Measurements from ENCODE around the gene CFAP157.

Gene CFAP157

GRCh38 chr9:127732444-127732843, 25.7 kb downstream of the CFAP157 start:
- H3K4me3 Mint-ChIP-seq = no peak overlapping the region
- no peaks in the 10 kb centered on the region for H3K27me3 Mint-ChIP-seq
- no peaks in the 10 kb centered on the region for H3K9me3 Mint-ChIP-seq (ENCODE audit: low read depth)
- no peak overlapping the region for H3K27ac Mint-ChIP-seq
- no peaks in the 10 kb centered on the region for H3K36me3 Mint-ChIP-seq
- H3K4me1 Mint-ChIP-seq (ENCODE audit: low read depth) = peaks cover 17% of the 10 kb centered on the region

- Mint-ChIP-seq H3K4me1 (ENCODE audit: low read depth) (peaks cover 17% of the 10 kb centered on the region), H3K27ac (no peak overlapping the region), H3K36me3 (no peaks in the 10 kb centered on the region), H3K9me3 (ENCODE audit: low read depth) (no peaks in the 10 kb centered on the region), H3K4me3 (peak overlapping the region; percentile 82), H3K27me3 (no peaks in the 10 kb centered on the region)
Observed at GRCh38 chr9:127733614-127734013, 26.8 kb downstream of the CFAP157 start.

GRCh38 chr9:127734247-127734746, 27.5 kb downstream of the CFAP157 start:
- H3K27me3 Mint-ChIP-seq = no peaks in the 10 kb centered on the region
- H3K36me3 Mint-ChIP-seq = no peaks in the 10 kb centered on the region
- H3K9me3 Mint-ChIP-seq (ENCODE audit: low read depth) = no peaks in the 10 kb centered on the region
- peak overlapping the region; percentile 72 for H3K27ac Mint-ChIP-seq
- H3K4me3 Mint-ChIP-seq = peak overlapping the region; percentile 82
- H3K4me1 Mint-ChIP-seq (ENCODE audit: low read depth) = peaks cover 17% of the 10 kb centered on the region

- H3K27ac Mint-ChIP-seq = peak within 1 kb of the TSS; percentile 89
- H3K4me3 Mint-ChIP-seq = peak within 1 kb of the TSS; percentile 92
- peaks cover 17% of the 10 kb centered on the region for H3K4me1 Mint-ChIP-seq (ENCODE audit: low read depth)
- H3K27me3 Mint-ChIP-seq = no peaks in the 10 kb centered on the region
- H3K36me3 Mint-ChIP-seq = no peaks in the 10 kb centered on the region
- H3K9me3 Mint-ChIP-seq (ENCODE audit: low read depth) = no peaks in the 10 kb centered on the region
Observed at GRCh38 chr9:127734747-127735529, 28.1 kb downstream of the CFAP157 start, which contains the start of gene TOR2A. TSS of gene TOR2A (minus strand) at chr9:127735294. CDS start at chr9:127735270, 24 bp downstream.

GRCh38 chr9:127735530-127736185, 28.9 kb downstream of the CFAP157 start:
- Mint-ChIP-seq H3K4me3 (peak overlapping the region; percentile 92), H3K4me1 (ENCODE audit: low read depth) (peaks cover 17% of the 10 kb centered on the region), H3K36me3 (no peaks in the 10 kb centered on the region), H3K9me3 (ENCODE audit: low read depth) (no peaks in the 10 kb centered on the region), H3K27ac (peak overlapping the region; percentile 89), H3K27me3 (no peaks in the 10 kb centered on the region)

DNA sequence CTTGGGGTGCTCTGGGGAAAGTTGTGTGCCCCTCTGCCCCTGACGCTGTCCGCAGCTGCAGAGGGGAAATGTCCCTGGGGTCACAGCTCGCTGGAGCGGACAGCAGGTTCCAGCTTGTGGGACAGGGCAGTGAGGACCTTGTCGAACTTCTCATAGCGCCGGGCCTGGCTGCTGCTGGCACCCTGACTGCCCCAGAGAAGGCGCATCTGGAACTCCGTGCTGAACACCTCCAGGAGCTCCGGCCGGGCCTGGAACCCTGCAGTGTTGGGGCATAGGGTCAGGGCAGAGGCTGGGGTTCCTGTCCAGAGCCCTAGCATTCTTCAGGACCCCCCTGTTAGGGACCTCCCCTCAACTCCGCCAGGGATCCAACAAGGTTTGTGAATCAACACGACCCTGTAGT, 31.9 kb downstream of the CFAP157 start:
- Mint-ChIP-seq H3K9me3 (ENCODE audit: low read depth) (no peaks in the 10 kb centered on the region), H3K4me3 (no peak overlapping the region), H3K4me1 (ENCODE audit: low read depth) (peaks cover 15% of the 10 kb centered on the region), H3K27me3 (no peaks in the 10 kb centered on the region), H3K27ac (no peak overlapping the region), H3K36me3 (no peaks in the 10 kb centered on the region)

GRCh38 chr9:127739614-127740330, 33.0 kb downstream of the CFAP157 start:
- H3K36me3 Mint-ChIP-seq = no peaks in the 10 kb centered on the region
- no peak overlapping the region for H3K27ac Mint-ChIP-seq
- no peaks in the 10 kb centered on the region for H3K27me3 Mint-ChIP-seq
- H3K4me3 Mint-ChIP-seq = no peak overlapping the region
- no peaks in the 10 kb centered on the region for H3K9me3 Mint-ChIP-seq (ENCODE audit: low read depth)
- H3K4me1 Mint-ChIP-seq (ENCODE audit: low read depth) = peaks cover 8% of the 10 kb centered on the region

GRCh38 chr9:127741831-127742434, 35.1 kb downstream of the CFAP157 start:
- Mint-ChIP-seq H3K9me3 (ENCODE audit: low read depth) (no peaks in the 10 kb centered on the region), H3K27me3 (no peaks in the 10 kb centered on the region), H3K4me1 (ENCODE audit: low read depth) (peaks cover 14% of the 10 kb centered on the region), H3K36me3 (no peaks in the 10 kb centered on the region), H3K4me3 (no peak overlapping the region), H3K27ac (no peak overlapping the region)

GRCh38 chr9:127742435-127743088, 35.8 kb downstream of the CFAP157 start:
- no peak overlapping the region for H3K27ac Mint-ChIP-seq
- no peak overlapping the region for H3K4me3 Mint-ChIP-seq
- no peaks in the 10 kb centered on the region for H3K9me3 Mint-ChIP-seq (ENCODE audit: low read depth)
- peaks cover 16% of the 10 kb centered on the region for H3K4me1 Mint-ChIP-seq (ENCODE audit: low read depth)
- H3K36me3 Mint-ChIP-seq = no peaks in the 10 kb centered on the region
- H3K27me3 Mint-ChIP-seq = no peaks in the 10 kb centered on the region

GRCh38 chr9:127744398-127745110, 37.8 kb downstream of the CFAP157 start:
- no peaks in the 10 kb centered on the region for H3K9me3 Mint-ChIP-seq (ENCODE audit: low read depth)
- no peak overlapping the region for H3K4me3 Mint-ChIP-seq
- no peaks in the 10 kb centered on the region for H3K36me3 Mint-ChIP-seq
- peak overlapping the region; percentile 50 for H3K27ac Mint-ChIP-seq
- H3K27me3 Mint-ChIP-seq = no peaks in the 10 kb centered on the region
- H3K4me1 Mint-ChIP-seq (ENCODE audit: low read depth) = peaks cover 25% of the 10 kb centered on the region

DNA sequence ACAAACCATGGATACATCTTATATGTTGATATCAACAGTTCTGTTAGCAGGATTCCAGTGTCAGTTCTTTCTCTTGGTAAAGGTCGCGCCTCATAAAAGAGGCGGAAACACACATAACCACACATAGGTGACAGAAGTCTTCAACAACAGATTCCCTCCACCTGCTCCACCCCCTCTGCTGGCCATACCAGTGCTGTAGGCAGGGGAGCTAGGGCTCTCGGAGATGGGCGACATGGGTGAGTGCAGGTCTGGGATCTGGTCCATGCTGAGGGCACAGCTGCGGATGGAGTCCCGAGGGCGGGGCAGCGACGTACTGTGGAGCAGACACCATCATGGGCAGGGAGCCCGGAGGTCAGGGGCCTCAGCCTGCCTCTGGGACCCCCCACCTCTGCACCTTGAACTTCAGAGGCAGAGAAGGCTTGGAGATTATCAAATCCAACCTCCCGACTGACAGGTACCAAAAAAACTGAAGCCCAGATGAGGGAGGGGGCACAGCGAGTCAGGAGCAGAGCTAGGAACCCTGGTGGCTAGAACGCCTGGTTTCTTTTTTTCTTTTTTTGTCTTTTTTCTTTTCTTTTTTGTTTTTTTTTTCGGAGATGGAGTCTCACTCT, 40.3 kb downstream of the CFAP157 start:
- peak overlapping the region; percentile 61 for H3K4me3 Mint-ChIP-seq

DNA sequence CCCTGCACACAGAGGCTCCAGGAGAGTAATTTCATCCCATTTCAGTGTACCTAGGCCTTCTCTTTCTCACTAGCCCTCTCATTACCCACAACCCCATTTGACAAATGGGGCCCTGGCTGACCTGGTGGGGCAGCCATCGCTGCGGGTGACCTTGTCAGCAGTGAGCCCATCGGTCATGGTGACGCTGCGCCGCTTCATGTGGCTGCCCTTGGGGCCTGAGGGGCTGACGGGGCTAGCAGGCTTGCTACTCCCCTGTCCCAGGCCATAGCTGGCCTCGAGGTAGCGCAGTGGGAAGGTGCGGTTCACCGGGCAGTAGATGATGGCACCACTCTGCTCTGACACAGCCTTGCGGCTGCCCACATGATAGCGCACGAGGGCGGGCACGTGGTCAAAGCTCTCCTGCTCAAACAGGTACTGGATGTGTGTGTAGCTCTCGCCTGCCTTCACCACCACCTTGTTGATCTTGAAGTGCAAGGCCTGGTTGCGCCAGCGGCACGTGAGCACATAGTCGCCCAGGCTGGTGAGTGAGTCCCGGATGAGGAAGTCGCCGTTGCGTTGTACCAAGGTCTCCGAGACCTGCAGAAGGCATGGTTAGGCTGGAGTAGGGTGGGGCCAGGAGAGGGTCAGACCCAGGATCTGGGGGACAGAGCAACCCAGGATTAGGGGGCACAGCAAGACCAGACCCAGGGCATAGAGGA, 42.5 kb downstream of the CFAP157 start:
- Mint-ChIP-seq H3K27me3 (no peaks in the 10 kb centered on the region), H3K36me3 (peaks cover 5% of the 10 kb centered on the region), H3K9me3 (ENCODE audit: low read depth) (no peaks in the 10 kb centered on the region), H3K4me3 (no peak overlapping the region), H3K4me1 (ENCODE audit: low read depth) (peaks cover 30% of the 10 kb centered on the region), H3K27ac (no peak overlapping the region)

More for the DNA sequence above, 40.3 kb downstream of the CFAP157 start:
- H3K36me3 Mint-ChIP-seq = peaks cover 5% of the 10 kb centered on the region
- H3K9me3 Mint-ChIP-seq (ENCODE audit: low read depth) = no peaks in the 10 kb centered on the region
- no peaks in the 10 kb centered on the region for H3K27me3 Mint-ChIP-seq
- peaks cover 30% of the 10 kb centered on the region for H3K4me1 Mint-ChIP-seq (ENCODE audit: low read depth)
- H3K27ac Mint-ChIP-seq = peak overlapping the region; percentile 68
